Adipocyte (in vitro differentiated cells): ENCODE measurements around the gene P3H2.
A peak's percentile ranks its signal among the peaks of the same experiment; 100 is the strongest.
"Not testable (repeated sequence)": the region's sequence is repeated elsewhere in the genome, so short reads cannot be mapped to it uniquely, and the experiment has no call there.

Experiments
- DNase-seq: peaks from one replicate; pipeline ENCODE4 v3.0.0-alpha.2; 2015; ENCODE audit warnings: low read depth
- H3K27me3 ChIP-seq: replicated peaks from 2 replicates; pipeline ENCODE4 v1.7.0; 2013; ENCODE audit warnings: mild to moderate bottlenecking, low read length, moderate library complexity; ENCODE audit not compliant: control insufficient read depth, insufficient read depth
- H3K36me3 ChIP-seq: 2 replicates; pipeline ENCODE4 v1.7.0; 2013; ENCODE audit warnings: low read length, mild to moderate bottlenecking, moderate library complexity; ENCODE audit not compliant: control insufficient read depth, insufficient read depth, severe bottlenecking
- H3K4me1 ChIP-seq: 2 replicates; pipeline ENCODE4 v1.7.0; 2013; ENCODE audit warnings: mild to moderate bottlenecking, low read length, moderate library complexity; ENCODE audit not compliant: control insufficient read depth, insufficient read depth
- H3K4me3 ChIP-seq: 2 replicates; pipeline ENCODE4 v1.7.0; 2013; ENCODE audit warnings: mild to moderate bottlenecking, low read length, moderate library complexity
- H3K9ac ChIP-seq: 2 replicates; pipeline ENCODE4 v1.7.0; 2013; ENCODE audit warnings: mild to moderate bottlenecking, low read length, moderate library complexity
- H3K9me3 ChIP-seq: 2 replicates; pipeline ENCODE4 v1.7.0; 2013; ENCODE audit warnings: mild to moderate bottlenecking, low read length, moderate library complexity; ENCODE audit not compliant: control insufficient read depth

The P3H2 gene

GRCh38 chr3:190084983-190085382 lies 35.7 kb downstream of the P3H2 start:
- no peak for DNase-seq
- Histone ChIP-seq H3K27me3 (no peaks in the 10 kb centered on the region), H3K36me3 (no peaks in the 10 kb centered on the region), H3K4me3 (no peak overlapping the region), H3K9me3 (no peaks in the 10 kb centered on the region), H3K9ac (no peak overlapping the region), H3K4me1 (no peaks in the 10 kb centered on the region)

- H3K9ac ChIP-seq = no peak overlapping the region
- H3K9me3 ChIP-seq = no peaks in the 10 kb centered on the region
- H3K27me3 ChIP-seq = no peaks in the 10 kb centered on the region
- DNase-seq = no peak
- H3K4me3 ChIP-seq = no peak overlapping the region
- no peaks in the 10 kb centered on the region for H3K4me1 ChIP-seq
- H3K36me3 ChIP-seq = no peaks in the 10 kb centered on the region
These were observed 37.1 kb downstream of the P3H2 start for GRCh38 chr3:190083635-190084034.

- no peaks in the 10 kb centered on the region for H3K9me3 ChIP-seq
- DNase-seq = no peak
- H3K27me3 ChIP-seq = no peaks in the 10 kb centered on the region
- peaks cover 12% of the 10 kb centered on the region for H3K4me1 ChIP-seq
- no peak overlapping the region for H3K9ac ChIP-seq
- H3K4me3 ChIP-seq = no peak overlapping the region
- no peaks in the 10 kb centered on the region for H3K36me3 ChIP-seq
These were observed 39.3 kb downstream of the P3H2 start for GRCh38 chr3:190081389-190081788.

DNA sequence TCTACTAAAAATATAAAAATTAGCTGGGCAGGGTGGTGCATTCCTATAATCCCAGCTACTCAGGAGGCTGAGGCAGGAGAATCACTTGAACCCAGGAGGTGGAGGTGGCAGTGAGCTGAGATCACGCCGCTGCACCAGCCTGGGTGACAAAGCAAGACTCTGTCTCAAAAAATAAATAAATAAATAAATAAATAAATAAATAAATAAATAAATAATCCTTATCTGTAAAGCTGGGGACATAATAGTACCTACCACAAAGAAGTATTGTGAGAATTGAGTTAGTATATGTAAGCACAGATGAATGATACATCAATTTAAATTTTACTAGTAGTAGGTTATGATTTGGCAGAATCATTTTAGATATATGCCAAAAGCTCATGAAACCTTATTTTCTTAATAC lies 41.5 kb downstream of the P3H2 start:
- not testable (repeated sequence) for H3K9ac ChIP-seq, H3K36me3 ChIP-seq, H3K9me3 ChIP-seq, DNase-seq, H3K27me3 ChIP-seq, H3K4me3 ChIP-seq
- H3K4me1 ChIP-seq = peaks cover 18% of the 10 kb centered on the region

- peak; percentile 14 for DNase-seq
- Histone ChIP-seq H3K9ac (no peak overlapping the region), H3K4me1 (peaks cover 18% of the 10 kb centered on the region), H3K27me3 (no peaks in the 10 kb centered on the region), H3K4me3 (no peak overlapping the region), H3K36me3 (no peaks in the 10 kb centered on the region), H3K9me3 (no peaks in the 10 kb centered on the region)
These were observed 43.2 kb downstream of the P3H2 start for GRCh38 chr3:190077395-190078045.

- peak; percentile 97 for DNase-seq
These were observed 43.9 kb downstream of the P3H2 start for GRCh38 chr3:190076601-190077394.

DNA sequence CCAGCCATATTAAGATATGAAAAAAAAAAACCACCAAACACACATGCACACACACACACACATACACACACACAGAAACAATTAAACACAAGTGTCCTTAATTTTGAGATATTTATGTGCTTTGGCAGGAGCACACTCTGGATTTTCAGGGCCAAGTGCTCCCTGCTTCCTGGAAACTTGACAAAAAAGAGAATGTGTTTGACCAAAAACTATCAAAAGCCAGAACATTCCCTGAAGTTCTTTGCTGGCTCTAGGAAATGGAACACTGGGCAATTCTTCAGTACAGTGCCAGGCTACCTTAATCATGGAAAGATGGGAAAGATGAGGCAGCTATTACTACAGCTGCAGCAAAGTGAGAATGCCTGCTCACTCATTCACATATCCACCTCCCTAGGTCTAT lies 44.6 kb downstream of the P3H2 start:
- Histone ChIP-seq H3K9ac (no peak overlapping the region), H3K4me1 (peaks cover 18% of the 10 kb centered on the region), H3K4me3 (no peak overlapping the region), H3K9me3 (no peaks in the 10 kb centered on the region), H3K36me3 (no peaks in the 10 kb centered on the region), H3K27me3 (no peaks in the 10 kb centered on the region)
- DNase-seq = peak; percentile 71

More at GRCh38 chr3:190076601-190077394, 43.9 kb downstream of the P3H2 start:
- Histone ChIP-seq H3K9ac (no peak overlapping the region), H3K4me1 (peaks cover 18% of the 10 kb centered on the region), H3K4me3 (peak overlapping the region; percentile 10), H3K27me3 (no peaks in the 10 kb centered on the region), H3K36me3 (no peaks in the 10 kb centered on the region), H3K9me3 (no peaks in the 10 kb centered on the region)

- H3K4me3 ChIP-seq = no peak overlapping the region
- no peaks in the 10 kb centered on the region for H3K36me3 ChIP-seq
- DNase-seq = no peak
- peaks cover 18% of the 10 kb centered on the region for H3K4me1 ChIP-seq
- no peak overlapping the region for H3K9ac ChIP-seq
- H3K27me3 ChIP-seq = no peaks in the 10 kb centered on the region
- H3K9me3 ChIP-seq = no peaks in the 10 kb centered on the region
These were observed 45.9 kb downstream of the P3H2 start for GRCh38 chr3:190074817-190075216.

- peak; percentile 26 for DNase-seq
- Histone ChIP-seq H3K4me1 (peaks cover 18% of the 10 kb centered on the region), H3K9me3 (no peaks in the 10 kb centered on the region), H3K27me3 (no peaks in the 10 kb centered on the region), H3K9ac (no peak overlapping the region), H3K4me3 (no peak overlapping the region), H3K36me3 (no peaks in the 10 kb centered on the region)
These were observed 47.3 kb downstream of the P3H2 start for GRCh38 chr3:190073264-190074008.

GRCh38 chr3:190072856-190073255 lies 47.8 kb downstream of the P3H2 start:
- no peak overlapping the region for H3K4me3 ChIP-seq
- H3K9me3 ChIP-seq = no peaks in the 10 kb centered on the region
- no peak for DNase-seq
- no peaks in the 10 kb centered on the region for H3K27me3 ChIP-seq
- no peaks in the 10 kb centered on the region for H3K36me3 ChIP-seq
- H3K9ac ChIP-seq = no peak overlapping the region
- peaks cover 18% of the 10 kb centered on the region for H3K4me1 ChIP-seq

GRCh38 chr3:190071921-190072320 lies 48.8 kb downstream of the P3H2 start:
- H3K36me3 ChIP-seq, H3K27me3 ChIP-seq, H3K4me3 ChIP-seq, H3K9ac ChIP-seq, H3K9me3 ChIP-seq, DNase-seq: not testable (repeated sequence)
- H3K4me1 ChIP-seq = peaks cover 12% of the 10 kb centered on the region
